OCI-LY3 (cell line): ENCODE data around the gene ZNF655.

ENCODE experiments used
- H2AFZ ChIP-seq: fragments of 200-600, 300-600 bp; shearing (Covaris generic); 2 replicates; pipeline ENCODE4 v1.6.0; 2014; ENCODE audit warnings: antibody characterized with exemption, low read depth, low read length
- H3K27ac ChIP-seq: fragments of 200-600, 300-600 bp; sonication (generic); 2 replicates; pipeline ENCODE4 v1.5.1; 2014; ENCODE audit warnings: mild to moderate bottlenecking, low read length, moderate library complexity, mixed read lengths
- H3K27me3 ChIP-seq: fragments of 200-600, 300-600 bp; sonication (generic); 2 replicates; pipeline ENCODE4 v1.6.1; 2014; ENCODE audit warnings: low read depth, low read length, mixed read lengths
- H3K36me3 ChIP-seq: fragments of 200-600, 300-600 bp; sonication (generic); replicated peaks from 2 replicates; pipeline ENCODE3; 2014; ENCODE audit warnings: low read depth, low read length, mixed read lengths
- H3K4me1 ChIP-seq: fragments of 300-600, 200-600 bp; sonication (generic); 2 replicates; pipeline ENCODE4 v1.6.1; 2014; ENCODE audit warnings: low read length, mixed read lengths
- H3K4me2 ChIP-seq: fragments of 200-600, 300-600 bp; sonication (generic); 2 replicates; pipeline ENCODE4 v1.6.1; 2014; ENCODE audit warnings: low read length, mixed read lengths
- H3K4me3 ChIP-seq: fragments of 300-600, 200-600 bp; sonication (generic); 2 replicates; pipeline ENCODE4 v1.5.1; 2014; ENCODE audit warnings: antibody characterized with exemption, mild to moderate bottlenecking, low read length, moderate library complexity
- H3K79me2 ChIP-seq: fragments of 300-600, 200-600 bp; shearing (Covaris generic); 2 replicates; pipeline ENCODE4 v1.6.1; 2014; ENCODE audit warnings: mild to moderate bottlenecking, low read length, mixed read lengths
- H3K9ac ChIP-seq: fragments of 300-600, 200-600 bp; shearing (Covaris generic); 2 replicates; pipeline ENCODE4 v1.6.0; 2014; ENCODE audit warnings: mild to moderate bottlenecking, low read length, moderate library complexity
- H3K9me3 ChIP-seq: fragments of 200-600, 300-600 bp; shearing (Covaris generic); 2 replicates; pipeline ENCODE4 v1.6.1; 2014; ENCODE audit warnings: low read length, mixed read lengths; ENCODE audit not compliant: insufficient read depth
- H4K20me1 ChIP-seq: fragments of 200-600, 300-600 bp; sonication (generic); 2 replicates; pipeline ENCODE4 v1.6.1; 2016; ENCODE audit warnings: low read length, mixed read lengths; ENCODE audit not compliant: insufficient read depth
- EZH2phosphoT487 ChIP-seq: fragments of 200-600 bp; shearing (Covaris generic); IDR thresholded peaks from 2 replicates; pipeline ENCODE4 v1.6.1; 2018; ENCODE audit warnings: antibody characterized with exemption, mixed run types, low read depth
- TF ChIP-seq, protein P1 (sequence below): fragments of 200-600, 300-600 bp; sonication (generic); IDR thresholded peaks from 2 replicates; pipeline ENCODE4 v1.5.1; 2014; ENCODE audit warnings: antibody characterized with exemption, low read length, low read depth

Gene ZNF655

DNA sequence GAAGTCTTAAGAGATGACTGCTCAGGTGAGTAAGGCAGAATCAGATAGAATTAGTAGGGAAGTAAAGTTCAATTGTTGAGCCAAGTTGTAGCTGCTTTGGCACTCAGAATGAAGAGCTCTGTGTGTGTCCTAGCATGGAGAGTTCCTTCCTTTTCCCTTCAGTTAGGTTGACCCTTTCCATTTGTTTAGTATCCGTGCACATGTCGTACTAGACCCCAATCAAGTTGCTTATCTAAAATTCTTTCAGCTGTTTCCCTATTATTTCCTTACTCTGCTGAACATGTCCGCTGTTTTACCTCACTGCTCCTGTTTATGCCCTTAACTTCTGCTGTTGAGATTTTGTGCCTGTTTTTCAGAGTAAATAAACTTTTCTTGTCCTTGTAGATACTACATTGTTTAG, 13.3 kb downstream of the ZNF655 start:
- H3K79me2 ChIP-seq: no peaks in the 10 kb centered on the region
- TF ChIP-seq, protein P1, sequence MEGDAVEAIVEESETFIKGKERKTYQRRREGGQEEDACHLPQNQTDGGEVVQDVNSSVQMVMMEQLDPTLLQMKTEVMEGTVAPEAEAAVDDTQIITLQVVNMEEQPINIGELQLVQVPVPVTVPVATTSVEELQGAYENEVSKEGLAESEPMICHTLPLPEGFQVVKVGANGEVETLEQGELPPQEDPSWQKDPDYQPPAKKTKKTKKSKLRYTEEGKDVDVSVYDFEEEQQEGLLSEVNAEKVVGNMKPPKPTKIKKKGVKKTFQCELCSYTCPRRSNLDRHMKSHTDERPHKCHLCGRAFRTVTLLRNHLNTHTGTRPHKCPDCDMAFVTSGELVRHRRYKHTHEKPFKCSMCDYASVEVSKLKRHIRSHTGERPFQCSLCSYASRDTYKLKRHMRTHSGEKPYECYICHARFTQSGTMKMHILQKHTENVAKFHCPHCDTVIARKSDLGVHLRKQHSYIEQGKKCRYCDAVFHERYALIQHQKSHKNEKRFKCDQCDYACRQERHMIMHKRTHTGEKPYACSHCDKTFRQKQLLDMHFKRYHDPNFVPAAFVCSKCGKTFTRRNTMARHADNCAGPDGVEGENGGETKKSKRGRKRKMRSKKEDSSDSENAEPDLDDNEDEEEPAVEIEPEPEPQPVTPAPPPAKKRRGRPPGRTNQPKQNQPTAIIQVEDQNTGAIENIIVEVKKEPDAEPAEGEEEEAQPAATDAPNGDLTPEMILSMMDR: no peak
- TF ChIP-seq EZH2phosphoT487: no peak
- no peak overlapping the region for H3K9ac ChIP-seq
- no peaks in the 10 kb centered on the region for H3K4me1 ChIP-seq
- no peaks in the 10 kb centered on the region for H3K9me3 ChIP-seq
- peaks cover 24% of the 10 kb centered on the region for H3K36me3 ChIP-seq
- H2AFZ ChIP-seq: no peak overlapping the region
- no peaks in the 10 kb centered on the region for H3K27me3 ChIP-seq
- no peak overlapping the region for H3K4me2 ChIP-seq
- H4K20me1 ChIP-seq: no peaks in the 10 kb centered on the region
- no peak overlapping the region for H3K27ac ChIP-seq
- no peak overlapping the region for H3K4me3 ChIP-seq

DNA sequence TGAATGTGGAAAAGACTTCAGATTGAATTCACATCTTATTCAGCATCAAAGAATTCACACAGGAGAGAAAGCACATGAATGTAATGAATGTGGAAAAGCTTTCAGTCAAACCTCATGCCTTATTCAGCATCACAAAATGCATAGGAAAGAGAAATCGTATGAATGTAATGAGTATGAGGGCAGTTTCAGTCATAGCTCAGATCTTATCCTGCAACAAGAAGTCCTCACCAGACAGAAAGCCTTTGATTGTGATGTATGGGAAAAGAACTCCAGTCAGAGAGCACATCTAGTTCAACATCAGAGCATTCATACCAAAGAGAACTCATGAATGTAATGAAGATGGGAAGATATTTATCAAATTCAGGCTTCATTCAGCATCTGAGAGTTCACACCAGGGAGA, 14.8 kb downstream of the ZNF655 start:
- H3K4me2 ChIP-seq: no peak overlapping the region
- H2AFZ ChIP-seq: no peak overlapping the region
- no peak overlapping the region for H3K9ac ChIP-seq
- no peaks in the 10 kb centered on the region for H4K20me1 ChIP-seq
- H3K9me3 ChIP-seq: no peaks in the 10 kb centered on the region
- H3K36me3 ChIP-seq: peaks cover 24% of the 10 kb centered on the region
- H3K4me1 ChIP-seq: no peaks in the 10 kb centered on the region
- H3K27ac ChIP-seq: no peak overlapping the region
- no peak overlapping the region for H3K4me3 ChIP-seq
- no peaks in the 10 kb centered on the region for H3K79me2 ChIP-seq
- no peaks in the 10 kb centered on the region for H3K27me3 ChIP-seq
- TF ChIP-seq EZH2phosphoT487: no peak

DNA sequence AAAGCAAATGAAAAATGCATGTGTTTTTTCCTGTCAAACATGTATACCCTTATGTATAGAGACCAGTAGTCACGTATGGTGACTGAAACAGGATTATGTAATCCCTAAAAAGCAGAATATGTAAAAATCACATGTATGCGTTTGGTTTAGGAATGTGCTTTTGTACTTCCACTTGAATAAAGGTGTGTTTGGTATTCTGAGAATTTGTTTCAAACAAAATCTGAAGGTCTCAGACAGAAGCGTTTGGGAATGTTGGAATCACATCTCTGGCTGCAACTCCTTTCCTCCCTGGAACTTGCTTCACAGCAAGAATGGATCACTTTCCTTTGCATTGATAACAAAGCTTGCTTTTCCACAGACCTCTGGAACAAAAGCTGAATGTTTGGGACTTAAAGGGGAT, 17.8 kb downstream of the ZNF655 start:
- H3K4me1 ChIP-seq: no peaks in the 10 kb centered on the region
- no peak overlapping the region for H3K4me2 ChIP-seq
- TF ChIP-seq, protein P1: no peak
- no peak for TF ChIP-seq EZH2phosphoT487
- H3K9me3 ChIP-seq: no peaks in the 10 kb centered on the region
- H3K9ac ChIP-seq: no peak overlapping the region
- peaks cover 13% of the 10 kb centered on the region for H3K36me3 ChIP-seq
- H2AFZ ChIP-seq: no peak overlapping the region
- H4K20me1 ChIP-seq: no peaks in the 10 kb centered on the region
- H3K4me3 ChIP-seq: no peak overlapping the region
- H3K27me3 ChIP-seq: no peaks in the 10 kb centered on the region
- H3K79me2 ChIP-seq: no peaks in the 10 kb centered on the region
- H3K27ac ChIP-seq: no peak overlapping the region

DNA sequence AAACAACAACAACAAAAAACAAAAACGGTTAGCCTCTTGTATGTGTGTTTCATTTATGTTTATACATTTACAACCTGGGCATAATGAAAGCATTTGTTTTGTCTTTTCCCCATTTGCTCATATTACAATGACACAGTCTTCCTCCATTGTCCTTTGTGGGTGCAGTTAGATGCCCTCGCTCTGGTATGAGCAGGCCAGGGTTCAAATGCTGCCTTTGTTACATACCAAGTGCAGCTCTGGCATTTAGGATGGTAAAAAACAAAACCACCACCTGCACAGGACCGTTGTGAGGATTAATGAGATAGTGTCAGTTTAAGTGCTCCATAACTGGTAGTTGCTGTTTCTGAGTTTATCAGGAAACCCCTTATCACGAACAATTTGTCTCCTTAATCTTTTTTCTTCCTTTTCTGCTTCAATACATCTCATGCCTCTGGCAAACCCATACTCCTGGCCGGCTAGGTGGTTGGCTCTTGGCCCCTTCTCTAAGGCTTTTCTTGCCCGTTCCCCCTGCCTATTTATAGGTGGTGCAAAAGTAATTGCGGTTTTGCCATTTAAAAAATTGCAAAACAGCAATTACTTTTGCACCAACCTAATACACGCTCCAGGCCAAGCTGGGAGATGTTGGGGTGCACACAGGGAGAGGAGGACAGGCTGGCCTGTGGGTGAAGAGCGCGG, 21.0 kb downstream of the ZNF655 start:
- Histone ChIP-seq H3K9me3 (no peaks in the 10 kb centered on the region), H3K4me1 (no peaks in the 10 kb centered on the region), H4K20me1 (no peaks in the 10 kb centered on the region), H3K4me3 (no peak overlapping the region), H3K27me3 (no peaks in the 10 kb centered on the region), H3K36me3 (no peaks in the 10 kb centered on the region), H3K4me2 (no peak overlapping the region), H3K9ac (no peak overlapping the region), H2AFZ (no peak overlapping the region), H3K27ac (no peak overlapping the region), H3K79me2 (no peaks in the 10 kb centered on the region)
- TF ChIP-seq, protein P1: no peak
- no peak for TF ChIP-seq EZH2phosphoT487
